Measurements from ENCODE around the gene SFTPA2.
"Not testable (repeated sequence)": the region's sequence is repeated elsewhere in the genome, so short reads cannot be mapped to it uniquely, and the experiment has no call there.

SFTPA2 gene

GRCh38 chr10:79560160-79560709, at the start of gene SFTPA2:
TSS of gene SFTPA2 (minus strand) at chr10:79560407. CDS start at chr10:79559483, 924 bp downstream.
- no peak for DNase-seq (ENCODE audit: low read depth, low spot score)

GRCh38 chr10:79608505-79609375, 48.5 kb upstream of the SFTPA2 start:
- DNase-seq (ENCODE audit: low read depth, low spot score): peak; percentile 17

- no peak for DNase-seq (ENCODE audit: low read depth, low spot score)
Measured at GRCh38 chr10:79605308-79605707, 45.1 kb upstream of the SFTPA2 start.

GRCh38 chr10:79604294-79604693, 44.1 kb upstream of the SFTPA2 start:
- DNase-seq (ENCODE audit: low read depth, low spot score): no peak

- DNase-seq (ENCODE audit: low read depth, low spot score): no peak
Measured at GRCh38 chr10:79602953-79603352, 42.7 kb upstream of the SFTPA2 start.

DNA sequence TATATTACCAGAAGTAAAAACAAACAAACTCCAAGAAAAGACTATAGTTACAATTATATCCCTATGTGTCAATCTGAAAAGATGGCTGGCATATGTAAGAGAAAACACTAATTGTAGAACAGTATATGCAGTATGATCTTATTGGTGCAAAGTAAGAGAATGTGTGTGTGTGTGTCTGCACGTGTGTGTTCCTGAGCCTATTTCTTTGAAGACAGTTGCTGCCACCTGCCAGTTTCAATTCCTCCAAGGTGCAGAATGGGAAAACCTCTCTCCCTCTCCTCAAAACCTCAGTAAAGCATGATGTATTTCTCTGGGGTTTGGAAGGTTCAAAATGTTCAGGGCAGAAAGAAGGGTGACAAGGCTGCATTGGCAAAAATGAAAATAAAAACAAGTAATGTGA, 41.7 kb upstream of the SFTPA2 start:
- DNase-seq (ENCODE audit: low read depth, low spot score): no peak

GRCh38 chr10:79599644-79600043, 39.4 kb upstream of the SFTPA2 start:
- peak; percentile 52 for DNase-seq (ENCODE audit: low read depth, low spot score)

- DNase-seq (ENCODE audit: low read depth, low spot score): no peak
Measured at GRCh38 chr10:79595510-79595909, 35.3 kb upstream of the SFTPA2 start.

- not testable (repeated sequence) for DNase-seq (ENCODE audit: low read depth, low spot score)
Measured at GRCh38 chr10:79594565-79594964, 34.4 kb upstream of the SFTPA2 start.

DNA sequence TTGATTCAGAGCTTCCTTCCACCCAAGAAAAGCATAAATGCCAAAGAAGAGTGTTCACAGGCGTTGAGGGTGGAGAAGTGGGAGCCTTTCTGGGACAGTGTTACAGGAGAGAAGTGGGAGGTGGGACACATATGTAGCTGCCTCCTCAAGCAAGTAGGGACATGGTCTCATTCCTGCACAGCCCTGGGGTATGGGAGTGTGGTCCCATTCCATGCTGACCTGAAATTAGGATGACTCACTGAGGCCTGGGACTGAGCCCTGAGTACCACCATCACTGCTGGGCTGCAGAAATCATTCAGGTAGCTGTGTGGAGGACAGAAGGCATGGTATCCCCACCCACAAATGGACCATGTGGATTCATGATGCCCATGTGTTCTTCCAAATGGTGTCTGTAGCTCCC, 33.2 kb upstream of the SFTPA2 start:
- no peak for DNase-seq (ENCODE audit: low read depth, low spot score)

GRCh38 chr10:79588800-79589199, 28.6 kb upstream of the SFTPA2 start:
- DNase-seq (ENCODE audit: low read depth, low spot score): no peak

DNA sequence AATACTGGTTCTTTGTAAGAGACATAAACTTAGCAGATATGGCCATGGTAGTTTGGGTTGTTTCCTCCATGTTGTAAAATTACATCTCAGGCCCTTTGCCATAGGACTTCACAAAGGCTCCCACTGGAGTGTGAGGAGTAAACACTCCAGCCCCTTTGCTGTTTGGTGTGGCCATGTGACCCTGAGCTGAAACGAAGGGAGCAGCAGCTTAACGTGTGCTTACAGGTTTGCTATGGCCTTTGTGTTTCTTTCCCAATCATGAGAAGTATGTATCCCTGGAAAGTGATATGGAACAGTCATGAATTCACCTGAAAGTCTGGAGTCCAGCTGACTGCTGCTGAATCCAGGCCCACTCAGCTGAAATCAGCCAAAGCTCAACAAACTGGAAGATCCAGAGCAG, 26.7 kb upstream of the SFTPA2 start:
- no peak for DNase-seq (ENCODE audit: low read depth, low spot score)

DNA sequence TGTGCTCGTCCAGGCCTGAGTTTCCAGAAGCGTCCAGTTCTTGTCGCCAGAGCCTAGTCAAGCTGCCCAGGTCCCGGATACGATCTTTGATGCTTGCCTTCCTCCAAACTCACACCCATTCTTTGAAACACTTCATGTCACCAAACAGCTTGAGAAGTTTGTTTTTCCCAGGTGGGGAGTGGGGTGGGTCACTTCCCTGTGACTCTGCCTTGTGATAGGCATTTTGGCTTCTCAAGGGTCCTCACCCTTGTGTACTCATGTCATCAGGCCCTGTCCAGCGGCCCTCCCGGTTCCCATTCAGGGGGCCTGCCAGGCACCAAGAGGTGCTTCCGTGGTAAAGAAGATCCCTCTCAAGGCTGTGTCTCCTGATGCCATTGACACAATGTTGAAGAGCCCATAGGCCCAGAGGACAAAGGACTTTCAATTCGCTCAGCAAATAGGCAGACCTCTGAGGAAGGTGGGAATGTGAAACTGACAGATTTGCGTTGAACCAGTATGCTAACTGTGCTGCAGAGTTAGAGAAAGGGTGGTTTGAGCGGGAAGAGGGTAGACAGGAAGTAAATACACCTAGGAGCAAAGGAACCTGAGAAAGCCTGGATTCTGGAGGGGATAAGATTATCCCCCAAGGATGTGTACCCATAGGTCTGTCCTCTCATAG, 25.8 kb upstream of the SFTPA2 start:
- DNase-seq (ENCODE audit: low read depth, low spot score): no peak

DNA sequence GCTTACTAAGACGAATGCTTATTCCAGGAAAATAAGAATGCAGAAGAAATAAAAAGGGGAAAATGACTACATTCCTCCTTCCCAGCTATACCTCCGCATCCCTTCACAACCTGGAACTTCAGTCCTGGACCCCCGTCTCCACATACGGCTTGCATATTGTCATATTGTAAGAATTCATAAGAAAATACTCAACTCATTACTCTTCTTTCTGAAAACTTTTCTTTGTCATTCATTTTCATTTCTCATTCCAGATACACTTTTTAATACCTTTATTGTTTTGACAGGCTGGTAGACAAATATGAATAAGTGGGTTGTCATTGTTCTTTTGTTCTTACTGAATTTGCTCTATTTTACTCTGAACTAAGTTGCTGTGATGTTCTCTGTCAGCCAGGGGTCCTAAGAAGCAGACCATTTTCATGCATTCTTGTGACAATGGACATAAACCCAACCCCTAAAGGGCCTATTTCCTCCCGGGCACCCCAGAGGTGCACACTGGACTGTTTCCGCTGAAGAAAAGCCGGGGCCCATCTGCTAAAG, 23.3 kb upstream of the SFTPA2 start:
- no peak for DNase-seq (ENCODE audit: low read depth, low spot score)

- not testable (repeated sequence) for DNase-seq (ENCODE audit: low read depth, low spot score)
Measured at GRCh38 chr10:79582954-79583353, 22.7 kb upstream of the SFTPA2 start.

DNA sequence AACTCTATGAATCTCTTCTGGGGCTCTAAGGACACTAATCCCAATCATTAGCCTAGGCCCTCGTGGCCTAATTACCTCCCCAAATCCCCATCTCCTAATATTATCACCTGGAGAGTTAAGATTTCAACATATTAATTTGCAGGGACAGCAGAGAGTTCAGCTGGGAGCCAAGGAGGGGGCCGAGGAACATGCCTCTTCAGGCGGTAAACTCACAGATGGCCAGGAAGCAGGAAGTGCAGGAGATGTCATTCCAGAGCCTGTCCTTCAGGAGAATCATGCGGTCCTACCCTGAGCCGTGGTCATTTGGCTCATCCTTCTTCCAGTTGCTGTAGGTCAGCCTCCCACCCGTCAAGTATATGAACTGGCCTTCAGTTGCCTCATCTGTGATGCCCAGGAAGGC, 21.9 kb upstream of the SFTPA2 start:
- DNase-seq (ENCODE audit: low read depth, low spot score): no peak

DNA sequence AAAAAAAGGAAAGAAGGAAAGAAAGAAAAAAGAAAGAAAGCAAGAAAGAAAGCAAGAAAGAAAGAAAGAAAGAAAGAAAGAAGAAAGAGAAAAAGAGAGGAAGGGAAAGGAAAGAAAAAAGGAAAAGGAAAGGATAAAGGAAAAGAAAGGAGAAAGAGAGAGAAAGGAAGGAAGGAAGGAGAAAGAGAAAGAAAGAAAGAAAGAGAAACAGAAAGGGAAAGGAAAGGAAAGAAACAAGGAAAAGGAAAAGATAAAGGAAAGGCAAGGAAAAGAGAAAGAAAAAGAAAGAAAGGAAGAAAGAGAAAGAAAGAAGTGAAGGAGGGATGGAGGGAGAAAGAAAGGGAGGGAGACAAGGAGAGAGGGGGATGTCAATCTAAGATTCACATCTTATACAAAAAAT, 20.8 kb upstream of the SFTPA2 start:
- no peak for DNase-seq (ENCODE audit: low read depth, low spot score)

DNA sequence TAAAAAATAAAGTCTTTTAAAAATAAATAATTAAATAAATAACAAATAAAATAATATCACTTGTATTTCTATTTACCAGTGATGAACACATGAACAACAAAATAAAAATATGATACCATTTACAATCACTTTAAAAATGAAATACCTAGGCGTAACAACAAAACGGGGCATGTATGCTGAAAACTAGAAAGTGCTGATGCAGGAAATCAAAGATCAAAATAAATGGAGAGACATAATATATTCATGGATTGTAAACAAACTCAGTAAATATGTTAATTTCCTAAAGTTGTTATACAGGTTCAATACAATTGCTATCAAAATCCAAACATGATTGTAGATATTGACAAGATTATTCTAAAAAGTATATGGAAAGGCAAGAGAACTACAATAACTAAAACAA, 19.2 kb upstream of the SFTPA2 start:
- no peak for DNase-seq (ENCODE audit: low read depth, low spot score)

DNA sequence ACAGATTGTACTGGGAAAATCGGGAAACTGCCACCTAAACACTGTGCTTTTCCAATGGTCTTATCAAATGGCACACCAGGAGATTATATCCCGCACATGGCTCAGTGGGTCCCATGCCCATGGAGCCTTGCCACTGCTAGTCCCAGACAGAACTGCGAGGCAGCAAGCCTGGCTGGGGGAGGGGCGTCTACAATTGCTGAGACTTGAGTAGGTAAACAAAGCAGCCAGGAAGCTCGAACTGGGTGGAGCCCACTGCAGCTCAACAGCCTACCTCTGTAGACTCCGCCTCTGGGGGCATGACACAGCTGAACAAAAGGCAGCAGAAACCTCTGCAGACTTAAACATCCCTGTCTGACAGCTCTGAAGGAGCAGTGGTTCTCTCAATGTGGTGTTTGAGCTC, 10.4 kb upstream of the SFTPA2 start:
- DNase-seq (ENCODE audit: low read depth, low spot score): not testable (repeated sequence)

DNA sequence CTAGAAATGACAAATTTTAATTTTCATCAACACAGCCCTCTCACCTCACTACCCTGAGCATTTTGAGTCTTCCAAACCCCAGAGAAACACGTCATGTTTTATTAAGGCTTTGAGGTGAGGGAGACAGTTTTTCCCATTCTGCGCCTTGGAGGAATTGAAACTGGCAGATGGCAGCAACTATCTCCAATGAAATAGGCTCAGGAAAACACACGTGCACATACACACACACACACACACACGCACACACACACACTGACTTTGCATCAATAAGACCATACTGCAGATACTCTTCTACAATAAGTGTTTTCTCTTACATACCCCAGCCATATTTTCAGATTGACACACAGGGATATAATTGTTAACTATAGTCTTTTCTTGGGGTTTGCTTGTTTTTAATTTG, 3.2 kb upstream of the SFTPA2 start:
- DNase-seq (ENCODE audit: low read depth, low spot score): no peak

- DNase-seq (ENCODE audit: low read depth, low spot score): peak; percentile 25
Measured at GRCh38 chr10:79562135-79562756, 2.0 kb upstream of the SFTPA2 start.

- DNase-seq (ENCODE audit: low read depth, low spot score): no peak
Measured at GRCh38 chr10:79561257-79561656, 1.1 kb upstream of the SFTPA2 start.
